T-helper 9 cell (primary cell): ENCODE measurements around the gene PLB1.

ENCODE experiments used
- DNase-seq: peaks from one replicate; pipeline ENCODE4 v3.0.0-alpha.2; 2020

PLB1 gene

GRCh38 chr2:28615706-28616105, 119.8 kb downstream of the PLB1 start:
- no peak for DNase-seq

GRCh38 chr2:28616396-28616999, 120.6 kb downstream of the PLB1 start:
- no peak for DNase-seq

GRCh38 chr2:28617502-28618184, 121.8 kb downstream of the PLB1 start:
- no peak for DNase-seq

- no peak for DNase-seq
These were observed 122.6 kb downstream of the PLB1 start for GRCh38 chr2:28618221-28619141.

GRCh38 chr2:28619213-28620196, 123.6 kb downstream of the PLB1 start:
- no peak for DNase-seq

- no peak for DNase-seq
These were observed 124.5 kb downstream of the PLB1 start for GRCh38 chr2:28620291-28620793.

- DNase-seq: no peak
These were observed 124.9 kb downstream of the PLB1 start for GRCh38 chr2:28620801-28621171.

- DNase-seq: peak; percentile 74
These were observed 125.6 kb downstream of the PLB1 start for GRCh38 chr2:28621172-28622100.

- DNase-seq: no peak
These were observed 126.2 kb downstream of the PLB1 start for GRCh38 chr2:28622101-28622499.

GRCh38 chr2:28623582-28624405, 127.9 kb downstream of the PLB1 start:
- no peak for DNase-seq

GRCh38 chr2:28624436-28624792, 128.6 kb downstream of the PLB1 start:
- DNase-seq: no peak

- DNase-seq: peak; percentile 66
These were observed 129.2 kb downstream of the PLB1 start for GRCh38 chr2:28624793-28625701.

- no peak for DNase-seq
These were observed 130.5 kb downstream of the PLB1 start for GRCh38 chr2:28626376-28626775.

GRCh38 chr2:28626891-28627421, 131.1 kb downstream of the PLB1 start:
- DNase-seq: no peak

GRCh38 chr2:28627722-28628480, 132.0 kb downstream of the PLB1 start:
- no peak for DNase-seq

- no peak for DNase-seq
These were observed 132.6 kb downstream of the PLB1 start for GRCh38 chr2:28628506-28628905.

- DNase-seq: no peak
These were observed 133.1 kb downstream of the PLB1 start for GRCh38 chr2:28628987-28629386.

GRCh38 chr2:28629910-28630309, 134.1 kb downstream of the PLB1 start:
- no peak for DNase-seq
